Left colon (tissue), 2 donors: ENCODE data around the gene CDH16. TPM values are rescaled to one million over a fixed set of nuclear protein-coding genes. Genes with fewer than 3 reads are reported as not detected.
A peak's percentile ranks its signal among the peaks of the same experiment; 100 is the strongest.
"Not testable (repeated sequence)": the region's sequence is repeated elsewhere in the genome, so short reads cannot be mapped to it uniquely, and the experiment has no call there.

Experiments used
- ATAC-seq: fragments of 200-7000 bp; cut with Tn5 transposase; one replicate; pipeline ENCODE4 v1.9.1; 2020; ENCODE audit warnings: mild to moderate bottlenecking, moderate library complexity
- DNase-seq, 2 donors: peaks; one replicate each; pipeline ENCODE4 v3.0.0-alpha.2; 2020
- intact Hi-C, 2 donors: fragments of 100-400 bp; cut with DNase I in 1 of 2; cut with micrococcal nuclease in 1 of 2; formaldehyde crosslinking; loops; one replicate each; pipeline versions ENCODE4 v1.11.2 to v1.14.0; 2022; cut with DNase I, micrococcal nuclease
- total RNA-seq, 2 donors: library from RNA; stranded (reverse); fragmentation: NEBNext Ultra II Directional; extraction: Animal tissue kit (Norgen Biotek cat#: 25700); gene quantifications; one replicate each; pipeline ENCODE4 v1.2.1, GENCODE V29; 2021
- donor health status: DM: no; HTN: no; CAD: no.
- donor health status: DM: yes; HTN: yes; CAD: no.

Gene CDH16
- total RNA-seq, 2 donors from 2014 or later, result 0.75 to 2.2 TPM

DNA sequence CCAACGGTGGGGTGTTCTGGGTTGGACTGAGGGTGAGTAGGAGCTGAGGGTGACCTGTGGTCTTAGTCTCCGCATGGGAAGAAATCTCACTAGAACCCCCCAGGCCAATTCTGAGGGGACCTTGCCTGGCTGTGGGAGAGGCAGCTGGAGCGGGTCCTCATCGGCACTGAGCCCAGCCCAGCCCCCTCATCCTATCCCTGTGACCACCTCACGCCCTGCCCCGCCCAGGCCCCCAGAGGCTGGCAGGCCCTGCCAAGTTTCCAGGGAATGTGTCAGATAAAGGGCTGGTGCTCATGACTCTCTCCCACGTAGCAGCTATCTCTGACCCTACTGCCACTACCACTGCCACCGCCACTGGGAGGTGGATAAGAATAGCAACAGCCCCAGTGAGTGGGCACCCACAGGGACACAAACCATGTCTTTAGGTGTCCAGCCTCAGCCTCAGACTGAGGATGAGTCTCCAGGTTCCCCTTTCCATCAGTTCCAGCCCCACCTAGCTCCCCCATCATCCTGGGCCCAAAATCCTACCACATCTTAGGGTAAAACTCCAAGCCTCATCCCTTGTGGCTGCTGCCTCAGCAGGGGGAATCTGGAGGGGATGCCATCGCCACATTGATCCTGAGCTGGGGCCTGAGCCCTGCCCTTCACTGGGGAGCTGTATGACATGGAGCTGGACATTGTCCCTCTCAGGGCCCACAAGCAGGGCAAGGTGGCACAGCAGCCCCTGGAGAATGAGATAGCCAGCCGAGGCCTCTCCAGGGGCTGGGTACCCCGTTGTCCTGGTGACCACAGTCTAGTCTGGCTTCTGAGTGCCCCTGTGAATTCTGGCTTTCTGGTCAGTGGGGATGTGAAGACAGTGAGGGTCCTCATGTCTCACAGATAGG, 14.9 kb downstream of the CDH16 start:
- intact Hi-C loops, result no loop called here
- peak in 1 of 2 donors; percentile 28 for DNase-seq
- ATAC-seq, result no peak

DNA sequence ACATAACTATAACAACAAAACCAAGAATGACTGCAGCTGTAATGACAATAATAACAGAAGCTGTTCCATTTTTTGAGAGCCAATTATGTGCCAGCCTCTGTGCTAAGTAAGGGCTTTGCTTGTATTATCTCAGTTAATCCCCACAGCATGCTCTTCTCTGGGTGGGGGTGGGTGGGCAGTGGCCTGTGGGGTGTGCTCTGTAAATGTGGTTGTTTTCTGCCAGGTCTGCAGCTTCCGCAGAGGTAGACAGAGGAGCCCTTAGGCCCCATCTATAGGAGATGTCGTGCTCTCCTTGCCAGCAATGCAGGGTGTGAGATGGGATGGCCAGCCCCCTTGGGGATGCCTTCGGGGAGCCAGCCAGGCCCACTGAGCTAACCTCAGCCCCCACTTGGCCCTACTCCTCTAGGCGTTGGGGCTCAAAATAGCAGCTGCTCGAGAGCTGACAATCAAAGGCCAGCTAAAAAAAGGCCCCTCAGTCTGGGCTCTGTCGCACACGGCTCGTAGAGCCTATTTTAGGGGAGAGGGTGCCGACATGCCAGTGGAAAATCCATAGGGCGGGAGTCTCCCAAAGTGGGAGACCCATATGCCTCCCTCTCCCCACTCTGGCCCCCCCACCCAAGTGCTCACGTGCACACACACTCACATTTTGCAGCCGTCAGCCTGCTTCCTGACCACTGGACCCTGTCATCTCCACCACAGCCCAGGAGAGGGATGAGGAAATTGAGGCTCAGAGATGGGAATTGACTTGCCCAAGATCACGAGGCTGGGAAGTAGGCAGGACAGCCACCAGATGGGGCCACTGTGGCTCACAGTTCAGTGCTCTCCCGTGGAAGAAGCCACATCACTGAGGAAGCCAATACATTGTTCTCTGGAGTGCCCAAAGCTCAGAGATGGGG, 15.8 kb downstream of the CDH16 start:
- intact Hi-C loops, result no loop called here
- ATAC-seq (no peak), DNase-seq (peak in 1 of 2 donors; percentile 30)

DNA sequence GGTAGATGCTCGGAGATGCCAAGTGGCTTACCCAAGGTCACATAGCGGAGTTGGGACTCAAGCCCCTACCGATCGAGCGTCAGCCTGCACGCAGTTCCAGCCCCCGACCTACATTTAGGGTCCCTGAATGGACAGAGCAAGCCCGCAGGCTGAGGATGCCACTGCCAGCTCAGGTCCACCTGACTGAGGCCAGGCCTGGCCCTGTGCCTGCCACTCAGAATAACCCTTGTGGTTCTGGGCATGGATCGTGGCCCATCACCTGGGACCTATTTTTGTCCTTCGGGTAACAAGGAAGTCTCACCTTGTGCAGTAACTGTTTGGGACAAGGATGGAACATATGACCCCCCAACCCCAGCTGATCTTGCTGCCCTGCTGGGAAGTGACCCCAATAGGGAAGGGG, 17.1 kb downstream of the CDH16 start:
- DNase-seq, result no peak
- ATAC-seq, result no peak
- intact Hi-C loops, result no loop called here

DNA sequence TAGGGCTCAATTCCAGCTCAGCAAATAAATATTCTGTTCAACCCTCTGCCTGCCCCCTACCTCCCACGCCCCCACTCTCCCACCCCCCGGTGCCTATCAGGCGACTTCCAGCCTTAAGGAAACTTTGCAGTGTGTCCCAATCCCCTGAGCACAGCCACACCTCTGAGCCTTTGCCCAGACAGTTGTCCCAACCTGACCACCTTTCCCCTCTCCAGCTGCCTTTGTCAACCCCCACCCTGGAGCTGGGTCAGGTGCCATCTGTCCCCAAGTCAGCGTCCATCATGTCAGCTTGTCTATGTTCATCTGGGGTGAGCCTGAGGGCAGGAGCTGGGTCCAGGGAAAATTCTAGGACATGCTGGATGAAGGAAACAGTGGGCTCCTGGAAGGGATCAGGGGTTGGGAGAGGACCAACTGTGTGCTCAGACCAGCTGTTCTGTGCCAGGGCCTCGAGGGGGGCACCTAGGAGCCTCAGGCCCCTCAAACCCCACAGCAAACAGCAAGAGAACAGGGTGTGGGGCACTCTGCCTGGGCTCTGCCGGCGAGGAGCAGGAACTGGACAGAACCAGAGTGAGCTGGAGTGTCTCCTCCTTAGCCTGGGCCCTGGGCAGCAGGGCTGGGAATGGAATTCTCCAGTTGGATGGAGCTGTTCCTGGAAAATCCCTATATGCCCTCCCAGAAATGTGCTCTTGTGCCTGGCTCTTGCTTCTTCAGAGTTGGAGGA, 17.8 kb downstream of the CDH16 start:
- ATAC-seq, result peak; percentile 63
- intact Hi-C loops, result no loop called here
- peak in 1 of 2 donors; percentile 66 for DNase-seq

GRCh38 chr16:66899945-66900710, 18.6 kb downstream of the CDH16 start:
- ATAC-seq (peak; percentile 49), DNase-seq (peak; percentile 87 to 90)
- intact Hi-C loops, result loop anchor here in 1 of 2 donors (5.0 kb wide), 1 partner anchor 32 kb away; the partner anchor contains the start of gene CIAO2B

DNA sequence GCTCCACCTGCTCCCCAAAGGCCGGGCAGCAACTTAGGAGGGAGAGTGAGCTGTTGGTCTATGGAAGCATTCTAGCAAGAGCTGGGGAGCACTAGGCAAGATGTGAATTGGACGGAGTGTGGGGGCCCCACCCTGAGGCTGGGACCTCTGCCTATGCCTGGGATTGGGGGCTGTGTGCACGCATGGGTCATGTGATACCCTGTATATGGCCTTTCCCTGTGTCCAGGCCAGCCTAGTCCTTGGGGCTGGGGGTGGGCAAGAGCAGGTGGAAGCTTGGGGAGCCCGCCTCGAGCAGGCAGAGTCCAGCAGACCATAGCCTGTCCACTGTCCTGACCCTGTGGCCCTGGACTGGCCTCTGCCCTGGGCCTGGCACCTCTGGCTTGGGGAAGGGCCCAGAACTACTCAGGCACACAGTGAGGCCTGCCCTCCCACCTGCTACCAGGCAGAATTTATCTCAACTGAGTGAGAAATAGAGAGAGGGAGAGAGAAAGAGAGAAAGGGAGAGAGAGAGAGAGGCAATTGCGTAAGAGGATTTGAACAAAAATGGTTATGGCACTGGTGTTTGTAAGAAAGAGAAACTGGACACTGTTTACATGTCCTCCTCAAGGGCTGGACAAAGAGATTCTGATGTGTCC, 19.3 kb downstream of the CDH16 start:
- intact Hi-C loops, result loop anchor here in 1 of 2 donors (5.0 kb wide), 1 partner anchor 33 kb away; the partner anchor contains the start of gene CIAO2B
- no peak for ATAC-seq
- no peak for DNase-seq

DNA sequence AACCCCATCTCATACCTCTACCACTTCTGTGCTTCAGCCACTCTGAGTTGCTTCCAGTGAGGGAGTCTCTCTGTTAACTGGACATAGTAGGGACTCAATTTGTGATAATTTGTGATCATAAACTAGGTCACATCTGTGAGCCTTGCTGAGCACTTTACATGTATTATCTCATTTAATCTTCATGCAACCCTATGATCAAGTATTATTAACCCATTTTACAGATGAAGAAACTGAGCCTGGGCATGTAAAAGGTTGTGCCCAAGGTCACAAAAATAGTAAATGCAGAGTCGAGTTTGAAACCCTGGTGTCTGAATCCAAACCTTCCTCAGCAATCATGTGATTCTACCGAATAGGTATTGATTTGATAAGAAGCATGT, 19.8 kb downstream of the CDH16 start:
- no peak for DNase-seq
- no peak for ATAC-seq
- intact Hi-C loops, result loop anchor here in 1 of 2 donors (5.0 kb wide), 1 partner anchor 33 kb away; the partner anchor contains the start of gene CIAO2B

DNA sequence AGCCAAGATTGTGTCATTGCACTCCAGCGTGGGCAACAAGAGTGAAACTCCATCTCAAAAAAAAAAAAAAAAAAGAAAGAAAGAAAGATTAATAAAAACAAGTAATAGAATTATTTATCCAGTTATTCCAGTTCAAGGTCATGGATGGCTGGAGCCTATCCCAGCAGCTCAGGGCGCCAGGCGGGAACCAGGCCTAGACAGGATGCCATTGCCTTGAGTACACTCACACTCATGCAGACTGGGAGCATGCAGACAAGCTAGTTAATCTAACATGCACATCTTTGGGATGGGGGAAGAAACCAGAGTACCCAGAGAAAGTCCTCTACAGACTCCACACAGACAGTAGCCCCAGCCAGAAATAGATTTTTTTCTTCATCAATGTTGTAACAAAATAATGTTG, 20.5 kb downstream of the CDH16 start:
- intact Hi-C loops, result loop anchor here in 1 of 2 donors (5.0 kb wide), 1 partner anchor 34 kb away; the partner anchor contains the start of gene CIAO2B
- DNase-seq, result no peak
- ATAC-seq, result no peak

- intact Hi-C loops, result loop anchor here in 1 of 2 donors (5.0 kb wide), 1 partner anchor 36 kb away; the partner anchor contains the start of gene CIAO2B
- peak; percentile 25 for ATAC-seq
- DNase-seq, result not testable (repeated sequence)
Observed at GRCh38 chr16:66896682-66897081, 22.0 kb downstream of the CDH16 start.

GRCh38 chr16:66895999-66896398, 22.7 kb downstream of the CDH16 start:
- intact Hi-C loops, result loop anchor here in 1 of 2 donors (5.0 kb wide), 1 partner anchor 36 kb away; the partner anchor contains the start of gene CIAO2B
- ATAC-seq (peak; percentile 17), DNase-seq (no peak)

DNA sequence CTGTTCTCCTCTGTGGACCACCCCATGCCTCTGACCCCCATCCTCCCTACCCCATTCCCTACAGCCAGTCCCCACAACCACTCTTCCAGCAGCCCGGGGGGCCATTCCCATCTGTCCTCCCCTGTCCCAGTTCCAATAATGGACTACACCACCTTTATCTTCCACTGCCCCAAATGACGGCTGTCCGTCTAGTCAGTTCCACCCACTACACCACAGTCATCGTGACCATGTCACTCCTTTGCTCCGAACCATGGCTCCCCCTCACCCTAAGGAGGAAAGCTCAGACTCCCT, 23.1 kb downstream of the CDH16 start:
- DNase-seq (no peak), ATAC-seq (no peak)
- intact Hi-C loops, result loop anchor here in 1 of 2 donors (5.0 kb wide), 1 partner anchor 37 kb away; the partner anchor contains the start of gene CIAO2B

DNA sequence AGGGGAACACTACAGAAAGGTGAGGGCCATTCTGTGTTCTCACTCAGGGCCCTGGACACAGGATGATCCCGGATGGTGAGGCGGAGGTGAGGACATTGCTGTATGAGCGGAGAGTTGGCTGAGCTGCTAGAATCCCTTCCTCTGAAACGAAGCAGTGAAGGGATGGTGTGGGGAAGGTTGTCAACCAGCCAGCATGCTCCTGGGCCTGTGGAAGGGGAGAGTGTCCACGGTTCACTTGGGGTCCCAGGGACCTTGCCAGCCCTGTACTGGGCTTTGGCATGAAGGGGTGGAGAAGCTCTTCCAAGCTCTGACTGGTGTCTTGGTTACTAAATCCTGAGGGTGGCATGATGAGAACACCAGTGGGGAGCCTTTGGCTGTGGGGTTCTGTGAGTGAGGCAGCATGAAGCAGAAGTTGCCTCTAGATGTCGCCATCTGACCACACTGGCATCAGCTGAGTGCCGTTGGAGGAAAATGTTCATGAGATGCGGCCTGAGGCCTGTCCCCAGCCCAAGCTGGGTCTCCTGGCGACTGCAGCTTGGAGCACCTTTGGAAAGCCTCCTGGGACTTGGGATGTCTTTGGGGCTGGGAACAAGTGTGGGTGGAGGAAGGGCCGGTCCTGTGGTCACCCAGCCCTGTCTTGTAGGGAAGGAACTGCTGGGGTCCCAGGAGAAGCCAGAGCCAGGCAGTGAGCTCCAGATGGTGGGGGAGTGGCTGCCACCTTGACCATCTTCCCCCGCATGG, 23.6 kb downstream of the CDH16 start:
- ATAC-seq (peak; percentile 78), DNase-seq (peak; percentile 76 to 82)
- intact Hi-C loops, result loop anchor here in 1 of 2 donors (5.0 kb wide), 1 partner anchor 37 kb away; the partner anchor contains the start of gene CIAO2B

DNA sequence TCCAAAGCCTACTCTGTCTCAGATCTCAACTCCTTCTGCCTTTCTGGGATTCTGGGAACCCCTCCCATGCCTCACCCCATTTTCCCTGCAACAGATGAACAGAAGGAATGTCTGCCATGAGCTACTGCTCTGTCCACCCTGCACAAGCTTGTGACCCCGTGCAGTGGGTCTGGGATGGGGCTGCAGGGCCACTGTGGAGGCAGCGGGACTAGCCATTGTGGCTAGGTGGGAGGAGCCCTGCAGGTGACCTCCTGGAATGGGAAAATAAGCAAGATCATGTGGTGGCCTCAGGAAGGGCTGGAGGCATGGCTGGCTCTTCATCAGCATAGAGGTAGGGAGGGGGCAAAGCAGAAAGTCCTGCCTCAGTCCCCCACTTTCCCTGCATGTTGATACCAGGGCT, 24.6 kb downstream of the CDH16 start:
- ATAC-seq (no peak), DNase-seq (no peak)
- intact Hi-C loops, result no loop called here

GRCh38 chr16:66891797-66892196, 26.9 kb downstream of the CDH16 start:
- intact Hi-C loops, result no loop called here
- ATAC-seq, result no peak
- no peak for DNase-seq

DNA sequence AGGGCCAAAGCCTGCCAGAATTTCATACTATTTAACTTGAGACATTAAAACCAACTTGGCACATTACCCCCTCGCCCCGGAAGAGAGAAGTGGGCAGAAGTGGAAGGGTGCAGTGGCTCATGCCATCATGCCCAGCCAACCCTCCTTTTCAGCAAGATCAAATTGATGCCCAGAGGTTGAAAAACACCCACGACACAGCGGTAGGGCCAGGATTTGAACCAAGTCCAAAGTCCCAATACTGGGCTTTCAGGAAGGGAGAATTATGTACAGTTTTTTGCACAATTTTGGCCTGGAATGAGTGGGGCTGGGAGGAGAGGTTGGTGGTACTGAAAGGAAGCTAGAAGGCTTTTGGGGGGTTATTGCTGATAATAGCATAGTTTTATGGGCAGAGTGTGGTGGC, 27.3 kb downstream of the CDH16 start:
- DNase-seq (no peak), ATAC-seq (no peak)
- intact Hi-C loops, result no loop called here

- no peak for ATAC-seq
Observed at GRCh38 chr16:66890799-66891198, 27.9 kb downstream of the CDH16 start.

DNA sequence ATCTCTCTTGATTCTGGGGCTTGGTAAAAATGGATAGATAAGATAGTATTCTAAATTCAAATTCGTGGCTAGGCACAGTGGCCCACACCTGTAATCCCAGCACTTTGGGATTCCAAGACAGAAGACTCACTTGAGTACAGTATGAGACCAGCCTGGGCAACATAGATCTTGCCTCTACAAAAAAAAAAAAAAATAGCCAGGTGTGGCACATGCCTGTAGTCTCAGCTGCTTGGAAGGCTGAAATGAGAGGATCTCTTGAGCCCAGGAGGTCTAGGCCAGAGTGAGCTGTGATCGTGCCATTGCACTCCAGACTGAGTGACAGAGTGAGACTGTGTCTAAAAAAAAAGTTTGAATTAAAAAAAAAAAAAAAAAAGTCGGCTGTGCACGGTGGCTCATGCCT, 29.1 kb downstream of the CDH16 start:
- intact Hi-C loops, result no loop called here
- ATAC-seq (no peak), DNase-seq (no peak)

More at GRCh38 chr16:66890799-66891198, 27.9 kb downstream of the CDH16 start:
- no peak for DNase-seq
- intact Hi-C loops, result no loop called here
